Neural cell (in vitro differentiated cells): Measurements from ENCODE around the gene MN1. TPM values are rescaled to one million over a fixed set of nuclear protein-coding genes. Genes with fewer than 3 reads are reported as not detected.

Experiments used
- H2AFZ ChIP-seq: fragments of 200-600, 300-800 bp; sonication (generic), shearing (Covaris generic); 2 replicates; pipeline ENCODE4 v1.6.0; 2014; ENCODE audit warnings: low read depth, mild to moderate bottlenecking, antibody characterized with exemption, low read length, moderate library complexity
- H3F3A ChIP-seq: fragments of 200-600 bp; shearing (Covaris generic); 2 replicates; pipeline ENCODE4 v1.6.1; 2016; ENCODE audit warnings: mild to moderate bottlenecking, moderate library complexity, mixed read lengths, antibody characterized with exemption, low read length; ENCODE audit not compliant: insufficient read depth, poor library complexity, severe bottlenecking
- H3K27ac ChIP-seq: fragments of 200-600, 300-800 bp; sonication (generic), shearing (Covaris generic); 2 replicates; pipeline ENCODE4 v1.5.1; 2014; ENCODE audit warnings: mild to moderate bottlenecking, low read length, moderate library complexity
- H3K27me3 ChIP-seq: fragments of 300-800, 200-600 bp; sonication (generic), shearing (Covaris generic); 2 replicates; pipeline ENCODE4 v1.6.0; 2014; ENCODE audit warnings: mild to moderate bottlenecking, low read depth, low read length, moderate library complexity; ENCODE audit not compliant: insufficient read depth
- H3K36me3 ChIP-seq: fragments of 300-800, 200-600 bp; sonication (generic), shearing (Covaris generic); 2 replicates; pipeline ENCODE4 v1.5.1; 2014; ENCODE audit warnings: mild to moderate bottlenecking, antibody characterized with exemption, low read length, moderate library complexity; ENCODE audit not compliant: insufficient read depth
- H3K4me2 ChIP-seq: fragments of 300-800, 200-600 bp; sonication (generic), shearing (Covaris generic); 2 replicates; pipeline ENCODE4 v1.6.0; 2014; ENCODE audit warnings: mild to moderate bottlenecking, low read length
- H3K4me3 ChIP-seq: fragments of 300-800, 200-600 bp; sonication (generic), shearing (Covaris generic); 2 replicates; pipeline ENCODE4 v1.5.1; 2014; ENCODE audit warnings: mild to moderate bottlenecking, low read length, moderate library complexity
- H3K79me2 ChIP-seq: fragments of 200-600 bp; shearing (Covaris generic); replicated peaks from 2 replicates; pipeline ENCODE4 v1.6.0; 2014; ENCODE audit warnings: mild to moderate bottlenecking, low read length, moderate library complexity; ENCODE audit not compliant: insufficient read depth
- H3K9ac ChIP-seq: fragments of 300-800, 200-600 bp; sonication (generic), shearing (Covaris generic); 2 replicates; pipeline ENCODE4 v1.6.1; 2016; ENCODE audit warnings: mild to moderate bottlenecking, low read length, mixed read lengths
- H3K9me2 ChIP-seq: fragments of 200-600 bp; shearing (Covaris generic); 2 replicates; pipeline ENCODE4 v1.6.1; 2016; ENCODE audit warnings: mild to moderate bottlenecking, low read length, mixed read lengths; ENCODE audit not compliant: insufficient read depth
- H3K9me3 ChIP-seq: fragments of 200-600, 300-800 bp; sonication (generic), shearing (Covaris generic); 2 replicates; pipeline ENCODE4 v1.6.1; 2016; ENCODE audit warnings: mild to moderate bottlenecking, mixed run types, low read length, moderate library complexity, mixed read lengths
- H4K20me1 ChIP-seq: fragments of 200-600 bp; shearing (Covaris generic); 2 replicates; pipeline ENCODE4 v1.6.1; 2016; ENCODE audit warnings: mild to moderate bottlenecking, mixed run types; ENCODE audit not compliant: insufficient read depth
- EP300 ChIP-seq: fragments of 450-650 bp; conservative IDR thresholded peaks from 2 replicates; pipeline ENCODE4 v1.6.1; 2014; ENCODE audit warnings: antibody characterized with exemption, mild to moderate bottlenecking, moderate library complexity; ENCODE audit not compliant: poor library complexity, severe bottlenecking
- EZH2 ChIP-seq: fragments of 200-600, 300-800 bp; shearing (Covaris generic), sonication (generic); IDR thresholded peaks from 2 replicates; pipeline ENCODE4 v1.6.1; 2014; ENCODE audit warnings: antibody characterized with exemption, low read length, borderline replicate concordance, mild to moderate bottlenecking; ENCODE audit not compliant: insufficient read depth, poor library complexity, severe bottlenecking
- MXI1 ChIP-seq: fragments of 450-650 bp; conservative IDR thresholded peaks from 2 replicates; pipeline ENCODE4 v1.6.1; 2014; ENCODE audit warnings: antibody characterized with exemption, mild to moderate bottlenecking; ENCODE audit not compliant: poor library complexity, severe bottlenecking
- POLR2AphosphoS5 ChIP-seq: IDR thresholded peaks from 2 replicates; pipeline ENCODE4 v1.6.1; 2012
- RAD21 ChIP-seq: fragments of 450-650 bp; conservative IDR thresholded peaks from 2 replicates; pipeline ENCODE4 v1.6.1; 2014; ENCODE audit warnings: antibody characterized with exemption, mild to moderate bottlenecking, moderate library complexity
- REST ChIP-seq: IDR thresholded peaks from 2 replicates; pipeline ENCODE4 v1.6.1; 2012; ENCODE audit warnings: borderline replicate concordance
- SMC3 ChIP-seq: fragments of 450-650 bp; conservative IDR thresholded peaks from 2 replicates; pipeline ENCODE4 v1.6.1; 2014; ENCODE audit warnings: antibody characterized with exemption, mild to moderate bottlenecking, moderate library complexity; ENCODE audit not compliant: poor library complexity
- TAF1 ChIP-seq: IDR thresholded peaks from 2 replicates; pipeline ENCODE4 v1.6.1; 2012; ENCODE audit warnings: low read depth
- polyA plus RNA-seq: library from polyadenylated mRNA; depleted of rRNA; stranded (reverse); fragments of >200 nt; gene quantifications from 2 replicates; pipeline ENCODE4 v1.2.3, GENCODE V29; 2014
- TF ChIP-seq, protein P1 (sequence below): fragments of 450-650 bp; IDR thresholded peaks from 2 replicates; pipeline ENCODE4 v1.5.1; 2014; ENCODE audit warnings: antibody characterized with exemption, mild to moderate bottlenecking, moderate library complexity; ENCODE audit not compliant: poor library complexity, severe bottlenecking

MN1 gene
- polyA plus RNA-seq, 1 donor from 2014 or later = 7.3 TPM

DNA sequence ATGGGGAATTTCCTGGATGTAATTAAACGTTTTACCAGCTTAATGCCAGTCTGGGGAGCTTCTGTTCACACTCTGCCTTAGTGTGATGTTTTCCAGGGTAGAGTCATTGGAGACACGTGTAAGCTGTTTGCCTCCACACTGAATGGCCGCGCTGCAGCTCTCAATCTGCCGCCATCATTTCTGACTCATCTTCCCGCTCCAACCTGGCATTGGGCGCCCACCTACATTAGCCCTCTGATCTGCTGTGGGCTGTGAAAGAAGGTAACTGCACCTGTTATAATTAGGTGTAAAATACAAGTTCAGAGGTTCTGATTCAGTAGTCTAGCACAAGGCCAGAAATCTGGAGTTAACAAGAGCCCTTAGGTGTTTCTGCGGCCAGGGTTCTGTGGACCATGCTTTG lies 54.6 kb downstream of the MN1 start:
- H3K27ac ChIP-seq = no peak overlapping the region
- no peak overlapping the region for H3K4me2 ChIP-seq
- H4K20me1 ChIP-seq = no peaks in the 10 kb centered on the region
- no peak overlapping the region for H3K9ac ChIP-seq
- no peak overlapping the region for H2AFZ ChIP-seq
- TF ChIP-seq RAD21 (no peak), POLR2AphosphoS5 (no peak), EZH2 (no peak), REST (no peak), MXI1 (no peak), TAF1 (no peak), EP300 (no peak), SMC3 (no peak)
- TF ChIP-seq, protein P1, sequence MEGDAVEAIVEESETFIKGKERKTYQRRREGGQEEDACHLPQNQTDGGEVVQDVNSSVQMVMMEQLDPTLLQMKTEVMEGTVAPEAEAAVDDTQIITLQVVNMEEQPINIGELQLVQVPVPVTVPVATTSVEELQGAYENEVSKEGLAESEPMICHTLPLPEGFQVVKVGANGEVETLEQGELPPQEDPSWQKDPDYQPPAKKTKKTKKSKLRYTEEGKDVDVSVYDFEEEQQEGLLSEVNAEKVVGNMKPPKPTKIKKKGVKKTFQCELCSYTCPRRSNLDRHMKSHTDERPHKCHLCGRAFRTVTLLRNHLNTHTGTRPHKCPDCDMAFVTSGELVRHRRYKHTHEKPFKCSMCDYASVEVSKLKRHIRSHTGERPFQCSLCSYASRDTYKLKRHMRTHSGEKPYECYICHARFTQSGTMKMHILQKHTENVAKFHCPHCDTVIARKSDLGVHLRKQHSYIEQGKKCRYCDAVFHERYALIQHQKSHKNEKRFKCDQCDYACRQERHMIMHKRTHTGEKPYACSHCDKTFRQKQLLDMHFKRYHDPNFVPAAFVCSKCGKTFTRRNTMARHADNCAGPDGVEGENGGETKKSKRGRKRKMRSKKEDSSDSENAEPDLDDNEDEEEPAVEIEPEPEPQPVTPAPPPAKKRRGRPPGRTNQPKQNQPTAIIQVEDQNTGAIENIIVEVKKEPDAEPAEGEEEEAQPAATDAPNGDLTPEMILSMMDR = no peak
- no peaks in the 10 kb centered on the region for H3K79me2 ChIP-seq
- no peaks in the 10 kb centered on the region for H3K9me2 ChIP-seq
- H3F3A ChIP-seq = no peaks in the 10 kb centered on the region
- no peak overlapping the region for H3K4me3 ChIP-seq
- no peaks in the 10 kb centered on the region for H3K27me3 ChIP-seq
- no peaks in the 10 kb centered on the region for H3K9me3 ChIP-seq
- H3K36me3 ChIP-seq = no peaks in the 10 kb centered on the region

- H3K4me3 ChIP-seq = no peak overlapping the region
- no peaks in the 10 kb centered on the region for H3K9me2 ChIP-seq
- H3K4me2 ChIP-seq = no peak overlapping the region
These were observed 55.7 kb downstream of the MN1 start for GRCh38 chr22:27745809-27746208.

More at GRCh38 chr22:27745809-27746208, 55.7 kb downstream of the MN1 start:
- H3K9me3 ChIP-seq = no peaks in the 10 kb centered on the region
- no peaks in the 10 kb centered on the region for H3F3A ChIP-seq
- no peak overlapping the region for H3K9ac ChIP-seq
- H4K20me1 ChIP-seq = no peaks in the 10 kb centered on the region
- H3K27me3 ChIP-seq = no peaks in the 10 kb centered on the region
- TF ChIP-seq SMC3 (no peak), EP300 (no peak), EZH2 (no peak), TAF1 (no peak), RAD21 (no peak), POLR2AphosphoS5 (no peak), MXI1 (no peak), REST (no peak)
- TF ChIP-seq, protein P1 = no peak
- no peaks in the 10 kb centered on the region for H3K79me2 ChIP-seq
- no peak overlapping the region for H2AFZ ChIP-seq
- no peaks in the 10 kb centered on the region for H3K36me3 ChIP-seq
- H3K27ac ChIP-seq = no peak overlapping the region
